HG02763 (cell line): ENCODE results near the gene ROCK2.

Experiments used
- ATAC-seq: cut with Tn5 transposase; IDR thresholded peaks from one replicate; pipeline ENCODE4 v1.9.1; 2021; ENCODE audit warnings: mild to moderate bottlenecking, moderate library complexity; ENCODE audit not compliant: unreplicated experiment

Gene ROCK2

GRCh38 chr2:11131166-11131920, 213.1 kb downstream of the ROCK2 start:
- no peak for ATAC-seq
